AG04450 (cell line): ENCODE results near the gene HDDC3. TPM values are rescaled to one million over a fixed set of nuclear protein-coding genes. Genes with fewer than 3 reads are reported as not detected.
A peak's percentile ranks its signal among the peaks of the same experiment; 100 is the strongest.

ENCODE experiments used
- CTCF ChIA-PET: fragments of 300-600, 350-600 bp; formaldehyde crosslinking; extraction: SDS; loops from one replicate; lab custom pipeline; 2022; ENCODE audit warnings: antibody characterized with exemption, inconsistent platforms; lab: Charles Lee
- POLR2A ChIA-PET: fragments of 350-600 bp; formaldehyde crosslinking; extraction: SDS; loops from one replicate; lab custom pipeline; 2021; ENCODE audit warnings: antibody characterized with exemption, inconsistent platforms; lab: Yijun Ruan, JAX
- DNase-seq: peaks from one replicate; pipeline ENCODE4 v3.0.0-alpha.2; 2011; ENCODE audit warnings: low read depth, low spot score
- H3K27ac ChIP-seq: one replicate; pipeline ENCODE4 v1.5.1; 2012; ENCODE audit warnings: low read depth, low read length, control low read depth
- H3K27me3 ChIP-seq: one replicate; pipeline ENCODE4 v1.6.0; 2012; ENCODE audit warnings: low read length; ENCODE audit not compliant: control insufficient read depth, insufficient read depth
- H3K4me3 ChIP-seq: 2 replicates; pipeline ENCODE4 v1.5.1; 2011; ENCODE audit warnings: mild to moderate bottlenecking, low read depth, low read length, control low read depth
- H3K9me3 ChIP-seq: 2 replicates; pipeline ENCODE4 v1.5.1; 2012; ENCODE audit warnings: low read length; ENCODE audit not compliant: control insufficient read depth, insufficient read depth
- polyA plus RNA-seq: library from polyadenylated mRNA; depleted of rRNA; stranded (reverse); fragments of >200 nt; gene quantifications from 2 replicates; pipeline ENCODE4 v1.2.3, GENCODE V29; 2011
- TF ChIP-seq, protein P1 (sequence below): IDR thresholded peaks from 2 replicates; pipeline ENCODE4 v1.5.1; 2011; ENCODE audit warnings: low read depth, low read length, control low read depth, inconsistent platforms

Gene HDDC3
- polyA plus RNA-seq, 1 experiment: 10.3 TPM

DNA sequence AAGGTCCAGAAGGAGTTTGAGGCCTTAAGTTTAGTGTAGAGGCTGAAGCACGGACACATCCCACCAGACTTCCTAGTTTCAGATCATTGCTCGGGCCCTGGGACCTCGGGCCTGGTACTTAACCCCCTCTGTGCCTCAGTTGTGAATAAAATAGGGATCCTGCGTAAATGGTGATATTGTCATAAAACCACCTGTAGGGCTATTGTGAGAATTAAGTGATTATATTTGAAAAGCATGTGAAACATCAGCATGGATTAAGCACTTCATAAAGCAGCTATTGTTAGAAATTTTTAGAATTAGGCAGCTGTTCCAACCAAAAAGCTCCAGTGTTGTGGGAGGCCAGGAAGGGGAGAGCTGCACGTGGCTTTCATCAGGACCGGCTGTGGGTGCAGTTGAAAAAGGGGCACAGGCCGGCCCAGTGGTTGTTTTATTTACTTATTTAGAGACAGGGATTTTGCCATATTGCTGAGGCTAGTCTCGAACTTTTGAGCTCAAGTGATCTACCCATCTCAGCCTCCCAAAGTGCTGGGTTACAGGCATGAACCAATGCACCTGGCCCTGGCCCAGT lies 26.8 kb upstream of the HDDC3 start:
- POLR2A ChIA-PET: no interaction called here
- no peaks in the 10 kb centered on the region for H3K27me3 ChIP-seq
- no peak for DNase-seq
- H3K4me3 ChIP-seq: no peak overlapping the region
- peaks cover 3% of the 10 kb centered on the region; the same call in 1 of the 2 replicates for H3K9me3 ChIP-seq
- CTCF ChIA-PET: interaction anchor here (0.7 to 8.7 kb wide), 8 partner anchors 13 to 314 kb away, joined by 3 to 157 read pairs (median 34); partner anchors contain the start of genes HDDC3 and UNC45A
- TF ChIP-seq, protein P1, sequence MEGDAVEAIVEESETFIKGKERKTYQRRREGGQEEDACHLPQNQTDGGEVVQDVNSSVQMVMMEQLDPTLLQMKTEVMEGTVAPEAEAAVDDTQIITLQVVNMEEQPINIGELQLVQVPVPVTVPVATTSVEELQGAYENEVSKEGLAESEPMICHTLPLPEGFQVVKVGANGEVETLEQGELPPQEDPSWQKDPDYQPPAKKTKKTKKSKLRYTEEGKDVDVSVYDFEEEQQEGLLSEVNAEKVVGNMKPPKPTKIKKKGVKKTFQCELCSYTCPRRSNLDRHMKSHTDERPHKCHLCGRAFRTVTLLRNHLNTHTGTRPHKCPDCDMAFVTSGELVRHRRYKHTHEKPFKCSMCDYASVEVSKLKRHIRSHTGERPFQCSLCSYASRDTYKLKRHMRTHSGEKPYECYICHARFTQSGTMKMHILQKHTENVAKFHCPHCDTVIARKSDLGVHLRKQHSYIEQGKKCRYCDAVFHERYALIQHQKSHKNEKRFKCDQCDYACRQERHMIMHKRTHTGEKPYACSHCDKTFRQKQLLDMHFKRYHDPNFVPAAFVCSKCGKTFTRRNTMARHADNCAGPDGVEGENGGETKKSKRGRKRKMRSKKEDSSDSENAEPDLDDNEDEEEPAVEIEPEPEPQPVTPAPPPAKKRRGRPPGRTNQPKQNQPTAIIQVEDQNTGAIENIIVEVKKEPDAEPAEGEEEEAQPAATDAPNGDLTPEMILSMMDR: no peak
- no peak overlapping the region for H3K27ac ChIP-seq

DNA sequence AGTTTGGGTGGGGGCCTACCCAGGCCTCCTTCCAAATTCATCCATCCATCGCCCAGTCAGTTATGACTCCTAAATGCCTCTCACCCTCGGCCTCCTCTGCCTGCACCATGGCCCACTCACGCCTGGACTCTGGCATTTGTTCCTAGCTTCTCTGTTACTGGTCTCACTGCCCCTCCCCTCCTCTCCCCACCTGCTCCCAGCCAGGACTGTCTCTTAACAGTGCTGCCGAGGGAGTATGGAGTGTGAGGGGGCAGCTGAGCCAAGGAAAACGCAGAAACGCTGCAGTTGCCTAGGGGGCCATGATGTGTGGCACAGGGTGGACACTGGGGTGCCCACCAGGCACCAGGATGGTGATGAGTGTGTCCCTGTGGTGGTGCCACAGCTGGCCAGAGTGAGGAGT lies 25.4 kb upstream of the HDDC3 start:
- Histone ChIP-seq H3K27ac (no peak overlapping the region), H3K9me3 (peaks cover 3% of the 10 kb centered on the region; the same call in 1 of the 2 replicates), H3K27me3 (no peaks in the 10 kb centered on the region), H3K4me3 (peak overlapping the region; percentile 66)
- DNase-seq: no peak
- POLR2A ChIA-PET: no interaction called here
- CTCF ChIA-PET: interaction anchor here (1.1 to 8.7 kb wide), 15 partner anchors 9 to 318 kb away, joined by 3 to 157 read pairs (median 27); partner anchors contain the start of genes HDDC3 and UNC45A
- TF ChIP-seq, protein P1: no peak

DNA sequence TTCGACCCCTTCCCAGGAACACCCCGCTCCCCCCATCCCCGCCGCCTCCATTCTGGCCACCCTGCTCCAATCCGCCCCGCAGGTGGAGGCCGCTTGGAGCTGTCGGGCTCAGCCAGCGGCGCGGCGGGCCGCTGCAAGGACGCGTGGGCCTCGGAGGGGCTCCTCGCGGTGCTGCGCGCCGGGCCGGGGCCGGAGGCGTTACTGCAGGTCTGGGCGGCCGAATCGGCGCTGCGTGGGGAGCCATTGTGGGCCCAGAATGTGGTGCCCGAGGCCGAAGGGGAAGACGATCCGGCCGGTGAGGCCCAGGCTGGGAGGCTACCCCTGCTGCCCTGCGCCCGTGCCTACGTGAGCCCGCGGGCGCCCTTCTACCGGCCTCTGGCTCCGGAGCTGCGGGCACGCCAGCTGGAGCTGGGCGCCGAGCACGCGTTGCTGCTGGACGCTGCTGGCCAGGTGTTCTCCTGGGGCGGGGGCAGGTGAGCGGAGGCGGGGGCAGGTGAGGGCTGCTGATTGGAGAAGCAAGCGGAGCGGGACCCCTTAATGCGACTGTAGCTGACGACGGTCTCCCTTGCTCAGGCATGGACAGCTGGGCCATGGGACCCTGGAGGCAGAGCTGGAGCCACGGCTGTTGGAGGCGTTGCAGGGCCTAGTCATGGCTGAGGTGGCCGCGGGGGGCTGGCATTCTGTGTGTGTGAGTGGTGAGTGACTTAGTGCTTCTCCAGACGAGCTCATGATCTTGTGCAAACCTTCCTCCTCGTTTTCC lies 24.9 kb upstream of the HDDC3 start:
- DNase-seq: no peak
- TF ChIP-seq, protein P1: no peak
- POLR2A ChIA-PET: no interaction called here
- no peaks in the 10 kb centered on the region for H3K27me3 ChIP-seq
- H3K9me3 ChIP-seq: peaks cover 3% of the 10 kb centered on the region; the same call in 1 of the 2 replicates
- H3K27ac ChIP-seq: no peak overlapping the region
- CTCF ChIA-PET: interaction anchor here (0.6 to 8.7 kb wide), 45 partner anchors 8 to 1034 kb away, joined by 3 to 157 read pairs (median 6); partner anchors contain the start of genes HDDC3, PRC1, UNC45A and VPS33B
- peak overlapping the region; percentile 66 for H3K4me3 ChIP-seq

DNA sequence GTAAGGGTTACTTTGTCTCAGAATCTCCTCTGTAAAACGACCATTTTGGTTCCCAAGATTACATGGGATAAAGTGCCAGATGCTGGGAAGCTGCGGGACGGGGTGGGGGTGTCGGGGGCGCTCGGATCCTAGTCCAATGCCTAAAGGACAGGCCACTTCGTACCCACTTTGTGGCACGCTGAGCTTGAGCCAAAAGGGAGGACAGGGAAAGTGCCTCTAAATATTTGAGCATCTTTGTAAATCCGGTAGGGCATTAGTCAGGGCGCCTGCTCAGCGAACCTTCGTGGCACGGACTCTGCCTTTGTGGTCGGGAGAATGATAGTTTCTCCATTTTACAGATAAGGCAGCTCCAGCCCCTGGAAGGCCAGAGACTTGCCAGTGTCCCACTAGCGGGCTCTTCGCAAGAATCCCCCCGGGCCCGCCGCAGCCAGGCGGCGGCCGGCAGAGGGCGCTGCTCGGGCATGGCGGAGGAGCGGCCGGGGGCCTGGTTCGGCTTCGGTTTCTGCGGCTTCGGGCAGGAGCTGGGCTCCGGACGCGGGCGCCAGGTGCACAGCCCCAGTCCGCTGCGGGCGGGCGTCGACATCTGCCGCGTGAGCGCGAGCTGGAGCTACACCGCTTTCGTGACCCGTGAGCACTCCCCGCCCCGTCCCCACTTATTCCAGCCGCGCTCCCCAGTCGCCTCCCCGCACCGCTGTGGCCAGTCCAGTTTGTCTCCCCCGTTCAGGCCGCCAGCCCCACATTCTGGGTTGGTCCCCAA lies 24.1 kb upstream of the HDDC3 start:
- no peak overlapping the region for H3K27ac ChIP-seq
- H3K27me3 ChIP-seq: no peaks in the 10 kb centered on the region
- peak overlapping the region; percentile 66 for H3K4me3 ChIP-seq
- TF ChIP-seq, protein P1: peak; percentile 79
- POLR2A ChIA-PET: interaction anchor here (1.3 kb wide), 1 partner anchor 315 kb away, joined by 6 read pairs; no protein-coding TSS in a partner anchor
- CTCF ChIA-PET: interaction anchor here (0.6 to 8.7 kb wide), 54 partner anchors 8 to 1970 kb away, joined by 3 to 157 read pairs (median 6); partner anchors contain the start of genes HDDC3, PRC1, UNC45A and VPS33B
- peak; percentile 13 for DNase-seq
- H3K9me3 ChIP-seq: peaks cover 3% of the 10 kb centered on the region; the same call in 1 of the 2 replicates
